KMS-11 (cell line): Measurements from ENCODE around the gene CLDN6.

ENCODE experiments used
- H2AFZ ChIP-seq: fragments of 200-600 bp; sonication (generic); 2 replicates; pipeline ENCODE4 v1.6.1; 2016; ENCODE audit warnings: antibody characterized with exemption, mixed run types, low read depth
- H3K27ac ChIP-seq: fragments of 200-600 bp; sonication (generic); 2 replicates; pipeline ENCODE4 v1.6.1; 2016; ENCODE audit warnings: mild to moderate bottlenecking, mixed run types
- H3K27me3 ChIP-seq: fragments of 200-600 bp; sonication (generic); 2 replicates; pipeline ENCODE4 v1.6.1; 2017; ENCODE audit warnings: mild to moderate bottlenecking, low read depth, mixed run types, moderate library complexity; ENCODE audit not compliant: insufficient read depth
- H3K36me3 ChIP-seq: fragments of 200-600 bp; sonication (generic); 2 replicates; pipeline ENCODE4 v1.6.1; 2017; ENCODE audit warnings: mild to moderate bottlenecking, mixed run types; ENCODE audit not compliant: insufficient read depth
- H3K4me1 ChIP-seq: fragments of 200-600 bp; sonication (generic); 2 replicates; pipeline ENCODE4 v1.6.1; 2016; ENCODE audit warnings: mild to moderate bottlenecking, low read depth, mixed run types; ENCODE audit not compliant: poor library complexity, severe bottlenecking
- H3K4me2 ChIP-seq: fragments of 200-600 bp; sonication (generic); 2 replicates; pipeline ENCODE4 v1.7.0; 2016; ENCODE audit warnings: mild to moderate bottlenecking, mixed run types
- H3K4me3 ChIP-seq: fragments of 200-600 bp; sonication (generic); IDR thresholded peaks from 2 replicates; pipeline ENCODE4 v1.6.1; 2017; ENCODE audit warnings: low read depth, low read length, mixed read lengths; ENCODE audit not compliant: insufficient read depth
- H3K79me2 ChIP-seq: fragments of 200-600 bp; sonication (generic); 2 replicates; pipeline ENCODE4 v1.6.1; 2016; ENCODE audit warnings: low read depth, mixed run types; ENCODE audit not compliant: insufficient read depth
- H3K9ac ChIP-seq: fragments of 200-600 bp; sonication (generic); 2 replicates; pipeline ENCODE4 v1.6.1; 2016; ENCODE audit warnings: mild to moderate bottlenecking, mixed run types
- H4K20me1 ChIP-seq: fragments of 200-600 bp; sonication (generic); 2 replicates; pipeline ENCODE4 v1.6.1; 2016; ENCODE audit warnings: mild to moderate bottlenecking, mixed run types; ENCODE audit not compliant: insufficient read depth
- CTCF ChIP-seq: fragments of 200-600 bp; sonication (generic); conservative IDR thresholded peaks from 2 replicates; pipeline ENCODE4 v1.6.1; 2017; ENCODE audit warnings: low read depth, mild to moderate bottlenecking, antibody characterized with exemption, low read length, moderate library complexity, mixed read lengths

Gene CLDN6

GRCh38 chr16:2966808-2967191 lies 51.2 kb downstream of the CLDN6 start:
- H3K4me3 ChIP-seq = no peak overlapping the region
- TF ChIP-seq CTCF = no peak
- H4K20me1 ChIP-seq = no peaks in the 10 kb centered on the region
- no peak overlapping the region for H2AFZ ChIP-seq
- H3K36me3 ChIP-seq = no peaks in the 10 kb centered on the region
- H3K4me1 ChIP-seq = peaks cover 45% of the 10 kb centered on the region
- peaks cover 27% of the 10 kb centered on the region for H3K27me3 ChIP-seq
- no peak overlapping the region for H3K9ac ChIP-seq
- peaks cover 21% of the 10 kb centered on the region; the same call in 1 of the 2 replicates for H3K79me2 ChIP-seq
- no peak overlapping the region for H3K4me2 ChIP-seq
- no peak overlapping the region for H3K27ac ChIP-seq

- Histone ChIP-seq H3K36me3 (no peaks in the 10 kb centered on the region), H3K4me3 (no peak overlapping the region), H4K20me1 (no peaks in the 10 kb centered on the region), H3K27ac (no peak overlapping the region), H3K4me2 (peak overlapping the region; percentile 97; the same call in 1 of the 2 replicates), H3K4me1 (peaks cover 45% of the 10 kb centered on the region), H3K79me2 (peaks cover 17% of the 10 kb centered on the region; the same call in 1 of the 2 replicates), H3K27me3 (peaks cover 27% of the 10 kb centered on the region), H2AFZ (no peak overlapping the region), H3K9ac (no peak overlapping the region)
- no peak for TF ChIP-seq CTCF
These were observed 51.8 kb downstream of the CLDN6 start for GRCh38 chr16:2966043-2966807.
